H1 (cell line): ENCODE data around the gene DUSP11. TPM values are rescaled to one million over a fixed set of nuclear protein-coding genes. Genes with fewer than 3 reads are reported as not detected.

Experiments used
- CTCF ChIA-PET: fragments of 300-600 bp; sonication (Branson Sonifier 250); formaldehyde crosslinking; loops from one replicate; lab custom pipeline; 2021; ENCODE audit not compliant: partially characterized antibody; lab: Charles Lee
- POLR2A ChIA-PET: fragments of 300-600 bp; sonication (Branson Sonifier 250); formaldehyde crosslinking; loops from one replicate; lab custom pipeline; 2021; ENCODE audit warnings: inconsistent platforms; ENCODE audit not compliant: partially characterized antibody; lab: Charles Lee
- DNase-seq, 2 experiments: peaks; one replicate each; pipeline versions ENCODE4 v3.0.0 to v3.0.0-alpha.2; 2010 to 2022; ENCODE audit warnings: low spot score in 2 of 2, low read depth in 1 of 2, mixed read lengths in 1 of 2
- FAIRE-seq: peaks from 2 replicates; lab custom pipeline; 2011; peaks lifted over from hg19 to GRCh38; lab: Jason Lieb, UNC
- H2AFZ ChIP-seq: 2 replicates; pipeline ENCODE4 v1.8.1; 2012; ENCODE audit warnings: low read length, inconsistent platforms
- H2AK5ac ChIP-seq: 2 replicates; pipeline ENCODE4 v1.6.1; 2013; ENCODE audit warnings: low read depth, low read length
- H2BK120ac ChIP-seq: replicated peaks from 2 replicates; pipeline ENCODE3; 2013; ENCODE audit warnings: low read depth, low read length, inconsistent platforms
- H2BK12ac ChIP-seq: 2 replicates; pipeline ENCODE4 v1.6.1; 2013; ENCODE audit warnings: low read depth, low read length
- H2BK15ac ChIP-seq: 2 replicates; pipeline ENCODE4 v1.6.1; 2013; ENCODE audit warnings: low read length
- H2BK20ac ChIP-seq: 2 replicates; pipeline ENCODE4 v1.6.1; 2013; ENCODE audit warnings: low read length
- H2BK5ac ChIP-seq: 2 replicates; pipeline ENCODE4 v1.6.1; 2013; ENCODE audit warnings: low read depth, low read length
- H3K14ac ChIP-seq: 2 replicates; pipeline ENCODE4 v1.6.1; 2013; ENCODE audit warnings: inconsistent platforms; ENCODE audit not compliant: insufficient read length
- H3K18ac ChIP-seq: 2 replicates; pipeline ENCODE4 v1.6.1; 2013; ENCODE audit warnings: low read length; ENCODE audit errors: extremely low read depth
- H3K23ac ChIP-seq: 2 replicates; pipeline ENCODE4 v1.6.1; 2013; ENCODE audit warnings: inconsistent platforms; ENCODE audit not compliant: insufficient read length
- H3K23me2 ChIP-seq: 2 replicates; pipeline ENCODE4 v1.6.1; 2013; ENCODE audit warnings: low read depth, low read length
- H3K27ac ChIP-seq: 2 replicates; pipeline ENCODE4 v1.6.1; 2011; ENCODE audit warnings: low read depth, low read length, inconsistent platforms
- H3K27me3 ChIP-seq, 4 experiments: replicated peaks in 1 of 4; 1 replicate in 1 of 4; 2 replicates in 3 of 4; pipeline versions ENCODE4 v1.6.1 to v1.8.1; 2011 to 2013; ENCODE audit warnings: low read length in 3 of 4, mild to moderate bottlenecking in 3 of 4, inconsistent platforms in 2 of 4, mixed read lengths in 2 of 4, moderate library complexity in 1 of 4; ENCODE audit not compliant: control insufficient read depth in 3 of 4, insufficient read depth in 3 of 4; ENCODE audit errors: extremely low read depth in 1 of 4
- H3K36me3 ChIP-seq, 4 experiments: 2 replicates each; pipeline versions ENCODE4 v1.6.1 to v1.8.1; 2011 to 2013; ENCODE audit warnings: mild to moderate bottlenecking in 4 of 4, low read length in 3 of 4, moderate library complexity in 2 of 4, control low read depth in 1 of 4, inconsistent platforms in 1 of 4; ENCODE audit not compliant: insufficient read depth in 4 of 4, control insufficient read depth in 2 of 4
- H3K4ac ChIP-seq: replicated peaks from 2 replicates; pipeline ENCODE3; 2013; ENCODE audit warnings: low read length, low read depth, mixed read lengths, inconsistent platforms; ENCODE audit not compliant: insufficient read length
- H3K4me1 ChIP-seq, 4 experiments: replicated peaks in 1 of 4; 1 replicate in 1 of 4; 2 replicates in 3 of 4; pipeline versions ENCODE4 v1.6.1 to v1.8.1; 2011 to 2013; ENCODE audit warnings: low read length in 3 of 4, inconsistent platforms in 2 of 4, mixed read lengths in 1 of 4; ENCODE audit not compliant: insufficient read depth in 4 of 4, control insufficient read depth in 3 of 4
- H3K4me2 ChIP-seq, 2 experiments: 2 replicates each; pipeline versions ENCODE4 v1.6.1 to v1.8.1; 2011 to 2013; ENCODE audit warnings: low read depth in 2 of 2, low read length in 2 of 2, control low read depth in 1 of 2, inconsistent platforms in 1 of 2, mild to moderate bottlenecking in 1 of 2; ENCODE audit not compliant: insufficient read depth in 1 of 2
- H3K4me3 ChIP-seq, 4 experiments: fragments of 200-600, 300-600 bp in 1 of 4; sonication (generic), shearing (Covaris generic), sonication (Bioruptor Twin) in 1 of 4; 2 replicates each; pipeline versions ENCODE4 v1.5.1 to v1.8.1; 2011 to 2016; ENCODE audit warnings: low read length in 4 of 4, low read depth in 3 of 4, control low read depth in 2 of 4, inconsistent platforms in 2 of 4, mild to moderate bottlenecking in 2 of 4, mixed read lengths in 1 of 4, moderate library complexity in 1 of 4; ENCODE audit not compliant: insufficient read depth in 2 of 4; ENCODE audit errors: extremely low read depth in 1 of 4
- H3K56ac ChIP-seq: replicated peaks from 2 replicates; pipeline ENCODE3; 2013; ENCODE audit warnings: low read depth, mild to moderate bottlenecking, mixed read lengths, low read length, inconsistent platforms; ENCODE audit not compliant: insufficient read length
- H3K79me1 ChIP-seq: 2 replicates; pipeline ENCODE4 v1.6.1; 2013; ENCODE audit warnings: low read depth, low read length, control low read depth
- H3K79me2 ChIP-seq, 2 experiments: 2 replicates each; pipeline versions ENCODE4 v1.6.1 to v1.8.1; 2012 to 2013; ENCODE audit warnings: low read length in 2 of 2, mild to moderate bottlenecking in 2 of 2, inconsistent platforms in 1 of 2; ENCODE audit not compliant: insufficient read depth in 2 of 2, control insufficient read depth in 1 of 2
- H3K9ac ChIP-seq, 4 experiments: replicated peaks in 1 of 4; 1 replicate in 1 of 4; 2 replicates in 3 of 4; pipeline versions ENCODE4 v1.6.1 to v1.8.1; 2011 to 2013; ENCODE audit warnings: low read depth in 3 of 4, low read length in 3 of 4, control low read depth in 2 of 4, mild to moderate bottlenecking in 2 of 4, moderate library complexity in 2 of 4, inconsistent platforms in 1 of 4; ENCODE audit errors: extremely low read depth in 1 of 4
- H3K9me3 ChIP-seq, 2 experiments: 2 replicates each; pipeline versions ENCODE4 v1.6.1 to v1.8.1; 2012 to 2013; ENCODE audit warnings: mild to moderate bottlenecking in 2 of 2, moderate library complexity in 2 of 2, control low read depth in 1 of 2, inconsistent platforms in 1 of 2, low read depth in 1 of 2, low read length in 1 of 2, mixed read lengths in 1 of 2; ENCODE audit not compliant: insufficient read depth in 2 of 2
- H4K20me1 ChIP-seq, 2 experiments: replicated peaks in 1 of 2; 2 replicates each; pipeline versions ENCODE3 to v1.8.1; 2011 to 2013; ENCODE audit warnings: inconsistent platforms in 2 of 2, low read length in 2 of 2, mild to moderate bottlenecking in 1 of 2; ENCODE audit not compliant: insufficient read depth in 2 of 2, control insufficient read depth in 1 of 2
- H4K5ac ChIP-seq: 2 replicates; pipeline ENCODE4 v1.6.1; 2013; ENCODE audit warnings: low read length, low read depth, mixed read lengths, inconsistent platforms; ENCODE audit not compliant: insufficient read length
- H4K8ac ChIP-seq: 2 replicates; pipeline ENCODE4 v1.8.0; 2013; ENCODE audit warnings: mild to moderate bottlenecking, moderate library complexity, low read length, inconsistent platforms; ENCODE audit not compliant: insufficient read depth; ENCODE audit errors: extremely low read depth
- H4K91ac ChIP-seq: replicated peaks from 2 replicates; pipeline ENCODE3; 2013; ENCODE audit warnings: low read length, mixed read lengths, inconsistent platforms; ENCODE audit not compliant: insufficient read length
- ATF2 ChIP-seq: IDR thresholded peaks from 2 replicates; pipeline ENCODE4 v1.6.1; 2012; ENCODE audit warnings: low read length, inconsistent platforms
- E2F6 ChIP-seq: IDR thresholded peaks from 2 replicates; pipeline ENCODE4 v1.6.1; 2012; ENCODE audit warnings: inconsistent platforms
- EGR1 ChIP-seq: IDR thresholded peaks from 2 replicates; pipeline ENCODE4 v1.6.1; 2011; ENCODE audit warnings: low read depth, low read length, borderline replicate concordance
- FOSL1 ChIP-seq: IDR thresholded peaks from 2 replicates; pipeline ENCODE4 v1.6.1; 2011; ENCODE audit warnings: mild to moderate bottlenecking, low read depth, low read length, moderate library complexity; ENCODE audit not compliant: insufficient read depth
- HDAC2 ChIP-seq, 2 experiments: fragments of 300-600 bp in 1 of 2; sonication (generic) in 1 of 2; IDR thresholded peaks; 2 replicates each; pipeline ENCODE4 v1.6.1; 2011 to 2012; ENCODE audit warnings: low read depth in 2 of 2, low read length in 2 of 2, mild to moderate bottlenecking in 2 of 2, moderate library complexity in 2 of 2, borderline replicate concordance in 1 of 2, inconsistent platforms in 1 of 2
- NANOG ChIP-seq: IDR thresholded peaks from 2 replicates; pipeline ENCODE4 v1.6.1; 2011; ENCODE audit warnings: low read length, low read depth, mild to moderate bottlenecking, inconsistent platforms; ENCODE audit not compliant: insufficient read depth, poor library complexity, severe bottlenecking
- POLR2AphosphoS5 ChIP-seq: IDR thresholded peaks from 2 replicates; pipeline ENCODE4 v1.6.1; 2011; ENCODE audit warnings: low read depth, low read length
- RAD21 ChIP-seq, 2 experiments: IDR thresholded peaks in 1 of 2; conservative IDR thresholded peaks in 1 of 2; 2 replicates each; pipeline ENCODE4 v1.6.1; 2011; ENCODE audit warnings: low read depth in 2 of 2, low read length in 2 of 2, improper control_type of control experiment in 1 of 2, inconsistent platforms in 1 of 2, mild to moderate bottlenecking in 1 of 2, moderate library complexity in 1 of 2
- USF2 ChIP-seq: IDR thresholded peaks from 2 replicates; pipeline ENCODE4 v1.6.1; 2011; ENCODE audit warnings: low read length, improper control_type of control experiment
- WGBS, 2 experiments: shearing (Covaris generic) in 1 of 2; methylation state at CpG; one replicate each; pipeline versions ENCODE4 v1.1.6 to v1.1.7; 2013 to 2015; ENCODE audit warnings: low lambda C conversion rate in 2 of 2, mixed read lengths in 2 of 2, inconsistent platforms in 1 of 2, low coverage in 1 of 2, missing lambda C conversion rate in 1 of 2; ENCODE audit not compliant: insufficient replicate concordance in 2 of 2, insufficient coverage in 1 of 2, insufficient read length in 1 of 2; ENCODE audit errors: extremely low coverage in 1 of 2, missing lambda C conversion rate in 1 of 2; 5-methylcytosine and 5-hydroxymethylcytosine counted together
- polyA plus RNA-seq, 7 experiments: library from polyadenylated mRNA; depleted of rRNA in 3 of 7; stranded (reverse) in 5 of 7; unstranded in 2 of 7; fragments of >200 nt in 5 of 7; fragments of 200-250 nt in 2 of 7; gene quantifications; 1 replicate in 5 of 7; 2 replicates in 1 of 7; 4 replicates in 1 of 7; pipeline versions ENCODE4 v1.2.1 to v1.2.3, GENCODE V29; 2011 to 2013; ENCODE audit warnings: missing spikeins in 2 of 7, mixed read lengths in 2 of 7
- total RNA-seq: library from RNA; stranded (reverse); fragmentation: NEBNext Ultra II Directional; extraction: Animal tissue kit (Norgen Biotek cat#: 25700); gene quantifications from 2 replicates; pipeline ENCODE4 v1.2.1, GENCODE V29; 2021

The DUSP11 gene
- total and polyA plus RNA-seq, 2 of the 8 experiments (the other 6 are each of a cell fraction or from before 2014, with no cell fraction given), result 12.2 to 19.1 TPM

GRCh38 chr2:73776381-73776780 is 3.5 kb downstream of the DUSP11 start:
- Histone ChIP-seq H2AFZ (no peak overlapping the region), H4K5ac (no peak overlapping the region), H4K20me1 (no peaks in the 10 kb centered on the region), H3K4me2 (no peak overlapping the region), H3K4me1 (no peaks in the 10 kb centered on the region; a peak in 1 of 7 replicates), H2BK5ac (no peak overlapping the region), H3K9ac (no peak overlapping the region), H2BK12ac (no peak overlapping the region), H2BK15ac (no peak overlapping the region), H2AK5ac (no peak overlapping the region), H2BK120ac (no peak overlapping the region), H3K14ac (no peak overlapping the region), H3K36me3 (peaks cover 4 to 25% (median 16%) of the 10 kb centered on the region in 4 experiments; a peak in 5 of 8 replicates), H3K23me2 (peaks cover 7% of the 10 kb centered on the region), H3K23ac (no peak overlapping the region), H3K27me3 (no peaks in the 10 kb centered on the region), H3K27ac (no peak overlapping the region), H3K4ac (no peak overlapping the region), H4K8ac (no peak overlapping the region), H3K4me3 (no peak overlapping the region), H3K79me1 (0 out of 2 replicates have a peak, but pooled peaks cover 3% of the 10 kb centered on the region), H3K18ac (no peak overlapping the region), H3K79me2 (peaks cover 0 to 17% of the 10 kb centered on the region in 2 experiments; a peak in 2 of 4 replicates), H4K91ac (no peak overlapping the region), H3K56ac (no peak overlapping the region), H2BK20ac (no peak overlapping the region), H3K9me3 (no peaks in the 10 kb centered on the region)
- DNase-seq (no peak), FAIRE-seq (no peak)
- ChIA-PET CTCF (no interaction called here), POLR2A (no interaction called here)
- 94% methylated on average over 2 of the region's 4 CpGs; no CpG with 5 or more reads in 1 of the 2 experiments for WGBS, 2 experiments
- TF ChIP-seq E2F6, result no peak
- TF ChIP-seq ATF2, result no peak
- TF ChIP-seq RAD21 (IDR thresholded peaks at IDR 0.05 in 1 of 2, conservative IDR thresholded peaks at IDR 0.05 in 1 of 2; ENCODE audit: low read depth in 2 of 2, low read length in 2 of 2), result no peak
- no peak for TF ChIP-seq POLR2AphosphoS5
- no peak for TF ChIP-seq NANOG
- no peak for TF ChIP-seq HDAC2 (IDR thresholded peaks at IDR 0.05; ENCODE audit: borderline replicate concordance in 1 of 2, low read depth in 2 of 2, low read length in 2 of 2)
- no peak for TF ChIP-seq FOSL1
- no peak for TF ChIP-seq USF2
- TF ChIP-seq EGR1, result no peak
